GM21786 (cell line): Measurements from ENCODE around the gene ZBTB20.

Experiments
- ATAC-seq: cut with Tn5 transposase; IDR thresholded peaks from one replicate; pipeline ENCODE4 v1.9.1; 2021; ENCODE audit not compliant: unreplicated experiment

Gene ZBTB20

DNA sequence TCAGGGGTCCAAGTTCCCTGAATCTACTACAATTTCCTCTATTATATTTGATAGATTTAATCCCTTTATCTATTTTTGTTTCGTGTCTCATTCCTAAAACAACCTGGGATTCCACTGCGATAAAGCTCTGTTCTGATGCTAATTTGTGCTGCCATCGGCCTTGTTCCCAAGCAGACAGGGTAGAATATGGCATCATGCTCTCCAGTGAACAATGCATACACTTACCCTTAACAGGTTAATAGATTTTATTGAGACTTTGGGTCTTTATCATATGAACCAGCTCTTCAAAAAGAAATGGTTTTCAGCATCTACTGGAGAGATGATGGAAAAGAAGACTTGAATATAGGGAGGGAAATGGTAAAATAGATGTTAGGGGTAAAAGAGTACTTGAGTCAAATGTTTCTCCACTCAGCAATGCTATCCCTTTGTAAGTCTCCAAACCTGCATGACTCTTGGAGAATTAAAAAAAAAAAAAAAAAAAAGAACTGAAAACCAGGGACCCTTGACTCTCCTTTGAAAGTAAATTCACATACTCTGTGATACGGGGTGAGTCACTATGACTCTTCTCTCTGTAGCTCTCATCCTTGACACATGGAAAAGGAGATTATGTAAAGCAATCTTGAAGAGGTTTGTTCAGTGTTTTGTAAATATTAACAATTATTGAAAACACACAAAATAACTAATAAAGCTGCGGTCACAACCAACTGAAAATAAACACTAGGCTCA lies 268.8 kb downstream of the ZBTB20 start:
- ATAC-seq: no peak

DNA sequence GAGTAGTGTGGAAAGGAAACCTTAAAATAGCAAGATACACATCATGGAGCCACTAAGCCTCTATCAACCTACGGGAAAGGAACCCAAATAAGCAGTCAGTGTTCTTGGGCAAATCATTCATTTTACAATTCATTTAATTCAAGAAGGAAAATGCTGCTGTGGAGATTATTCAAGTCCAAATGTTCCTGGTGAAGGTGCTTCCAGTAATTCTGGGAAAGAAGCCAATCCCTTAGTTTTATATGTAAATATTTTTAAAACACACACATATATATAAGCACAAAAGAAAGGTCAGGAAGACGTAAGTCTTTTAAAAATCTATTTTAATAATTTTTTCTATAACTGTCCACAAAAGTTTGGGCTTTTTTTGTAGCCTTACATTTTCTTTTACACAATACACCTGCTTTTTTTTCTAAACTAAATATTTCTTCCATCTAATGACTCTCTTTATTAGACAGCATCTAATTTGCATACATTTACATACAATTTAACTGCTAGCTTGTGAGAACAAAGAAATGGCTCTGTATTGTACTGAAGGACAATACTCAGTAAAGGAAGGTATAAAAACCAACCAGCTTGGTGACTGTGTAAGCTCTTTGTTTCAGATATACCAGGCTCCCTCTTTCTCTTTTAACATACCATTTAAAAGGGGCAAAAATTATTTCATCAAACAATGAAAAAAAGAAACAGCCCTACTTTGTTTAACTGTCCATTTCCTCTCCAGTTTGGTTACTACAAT lies 269.5 kb downstream of the ZBTB20 start:
- no peak for ATAC-seq

DNA sequence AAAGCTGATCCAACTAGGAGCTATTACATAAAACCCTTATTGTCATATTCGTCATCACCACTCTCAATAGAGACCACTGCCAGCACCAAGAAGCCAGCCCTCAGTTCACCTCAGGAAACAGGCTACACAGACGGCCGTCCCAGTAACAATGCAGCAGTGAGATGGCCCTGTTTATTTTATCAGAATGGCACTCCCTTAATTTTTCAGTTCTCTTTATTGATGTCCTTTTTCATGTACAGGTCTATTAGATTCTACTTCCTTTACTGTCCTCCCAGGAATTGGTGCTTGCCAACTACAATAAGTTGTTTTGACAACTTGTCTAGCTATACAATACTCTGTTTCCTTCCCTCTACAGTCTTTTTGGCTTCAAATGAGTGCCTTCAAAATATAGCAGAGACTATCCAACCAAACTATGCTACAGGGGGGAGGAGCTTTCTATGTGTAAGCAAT lies 272.5 kb downstream of the ZBTB20 start:
- ATAC-seq: no peak

DNA sequence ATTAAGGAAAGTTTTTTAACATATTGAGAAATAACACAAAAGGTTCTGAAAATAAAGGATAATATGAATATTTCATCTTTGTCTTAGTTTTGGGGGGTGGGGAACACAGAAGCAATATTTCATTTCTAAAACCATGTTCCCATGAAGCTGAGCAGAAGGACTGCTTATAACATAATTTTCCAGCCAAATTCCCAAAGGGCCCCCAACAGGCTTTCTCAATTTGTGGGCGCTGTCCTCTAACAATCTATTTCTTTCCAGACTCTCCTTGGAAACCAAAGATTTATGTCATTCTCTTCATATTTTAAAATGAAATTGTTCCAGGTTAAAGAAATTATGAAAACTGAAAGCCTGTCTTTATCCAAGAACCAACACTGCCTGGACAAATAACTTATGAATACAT lies 273.5 kb downstream of the ZBTB20 start:
- no peak for ATAC-seq

DNA sequence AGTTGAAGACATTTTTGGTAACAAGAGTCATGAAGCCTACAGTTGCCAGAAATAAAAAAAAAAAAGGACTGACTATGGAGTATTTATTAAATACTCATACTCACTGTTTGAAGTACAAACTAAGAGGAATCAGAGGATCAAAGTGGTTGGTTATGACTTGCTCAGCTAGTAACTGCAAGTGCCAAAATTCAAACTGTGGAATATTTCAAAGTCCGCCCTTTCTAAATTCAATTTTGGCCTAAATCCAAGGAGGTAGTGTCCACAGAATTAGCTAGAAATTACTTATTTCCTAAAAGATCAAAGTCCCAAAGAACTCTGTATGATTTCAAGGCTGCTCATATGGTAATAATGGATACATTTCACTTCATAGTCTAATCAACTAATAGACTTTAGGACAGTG lies 274.5 kb downstream of the ZBTB20 start:
- ATAC-seq: no peak

DNA sequence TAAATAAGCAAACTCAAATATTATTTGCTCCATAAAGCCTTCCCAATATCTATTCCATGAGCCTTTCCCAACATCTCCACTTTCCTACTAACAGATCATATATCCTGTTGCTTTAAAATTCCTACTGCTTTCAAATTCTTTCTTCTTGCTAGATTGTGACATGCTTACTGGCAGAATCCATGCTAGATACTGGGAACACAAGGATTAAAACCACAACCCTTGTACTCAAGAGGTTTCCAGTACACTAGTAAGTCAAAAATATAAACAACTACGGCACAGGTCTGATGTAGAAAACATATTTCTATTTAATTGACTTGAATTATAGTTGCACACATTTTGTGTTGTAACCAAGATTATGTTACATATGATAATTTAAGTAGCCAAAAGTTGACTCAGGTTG lies 275.0 kb downstream of the ZBTB20 start:
- no peak for ATAC-seq

DNA sequence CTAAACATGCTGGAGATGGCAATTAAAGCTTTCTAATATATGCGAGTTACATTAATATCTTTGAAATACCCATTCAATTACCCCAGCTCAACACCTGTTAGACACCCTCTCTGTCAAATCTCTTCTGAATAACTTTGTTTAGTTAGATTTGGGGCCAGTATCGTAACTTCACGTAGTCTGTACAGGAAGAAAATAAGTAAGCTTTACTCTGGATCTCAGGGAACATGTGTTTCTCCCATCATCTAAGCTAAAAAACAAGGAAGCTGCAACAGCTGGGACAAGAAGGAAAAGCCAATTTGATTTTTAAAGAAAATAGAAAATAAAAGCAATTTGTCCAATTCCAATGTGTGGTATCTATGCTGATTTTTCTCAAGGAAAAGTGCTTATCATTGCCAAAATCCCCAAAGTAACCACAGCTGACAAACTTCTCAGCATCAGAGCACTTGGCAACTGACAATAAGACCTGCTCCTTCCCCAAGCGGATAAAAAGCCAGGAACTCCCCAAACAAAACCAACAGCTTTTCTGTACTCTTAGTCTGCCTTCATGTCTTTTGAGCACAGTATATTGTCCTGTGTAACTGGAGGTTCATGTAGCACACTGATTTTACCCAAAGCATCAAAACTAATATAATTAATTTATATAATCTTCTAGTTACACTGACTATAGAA lies 279.1 kb downstream of the ZBTB20 start:
- ATAC-seq: no peak

DNA sequence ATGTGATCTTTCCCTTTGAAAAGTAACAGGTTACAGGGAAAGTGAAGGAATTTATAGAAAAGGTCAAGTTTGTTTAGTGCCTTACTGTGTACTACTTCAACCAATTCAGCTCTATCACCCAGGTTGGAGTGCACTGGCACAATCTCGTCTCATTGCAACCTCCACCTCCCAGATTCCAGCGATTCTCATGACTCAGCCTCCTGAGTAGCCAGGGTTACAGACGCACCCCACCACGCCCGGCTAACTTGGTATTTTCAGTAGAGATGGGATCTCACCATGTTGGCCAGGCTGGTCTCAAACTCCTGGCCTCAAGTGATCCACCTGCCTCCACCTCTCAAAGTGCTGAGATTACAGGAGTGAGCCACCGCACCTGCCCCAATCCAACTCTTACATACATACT lies 279.7 kb downstream of the ZBTB20 start:
- no peak for ATAC-seq

DNA sequence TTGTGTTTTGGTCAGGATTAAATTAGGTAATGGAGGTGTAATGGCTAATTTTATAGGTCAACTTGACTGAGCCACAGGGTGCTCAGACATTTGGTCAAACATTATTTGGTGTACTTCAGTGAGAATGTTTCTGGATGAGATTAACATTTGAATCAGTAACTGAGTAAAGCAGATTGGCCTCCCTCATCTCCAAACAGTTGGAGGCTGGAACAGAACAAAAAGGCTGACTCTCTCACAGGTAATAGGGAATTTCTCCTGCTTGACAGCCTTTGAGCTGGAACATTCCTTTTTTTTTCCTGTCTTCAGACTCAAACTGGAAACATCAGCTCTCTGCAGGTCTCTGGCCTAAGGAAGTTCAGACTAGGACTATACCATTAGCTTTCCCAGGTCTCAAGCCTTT lies 280.7 kb downstream of the ZBTB20 start:
- no peak for ATAC-seq

DNA sequence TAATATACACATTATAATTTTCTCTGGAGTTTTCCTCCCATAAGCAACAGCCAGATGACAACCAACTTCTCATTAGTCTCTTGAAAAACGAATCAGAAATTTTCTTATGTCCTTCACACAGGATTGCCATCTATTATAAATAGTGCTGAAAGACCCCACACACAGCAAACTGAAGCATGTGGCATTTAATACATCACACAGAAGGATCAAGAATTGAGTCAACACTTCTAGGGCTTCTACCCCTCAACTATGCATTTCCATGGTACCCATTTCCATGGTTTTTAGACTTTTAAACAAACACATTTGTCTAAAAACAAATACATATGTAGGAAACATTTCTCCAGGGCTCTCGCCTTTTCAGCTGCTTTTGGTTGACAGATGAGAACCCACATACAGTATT lies 282.1 kb downstream of the ZBTB20 start:
- ATAC-seq: no peak

DNA sequence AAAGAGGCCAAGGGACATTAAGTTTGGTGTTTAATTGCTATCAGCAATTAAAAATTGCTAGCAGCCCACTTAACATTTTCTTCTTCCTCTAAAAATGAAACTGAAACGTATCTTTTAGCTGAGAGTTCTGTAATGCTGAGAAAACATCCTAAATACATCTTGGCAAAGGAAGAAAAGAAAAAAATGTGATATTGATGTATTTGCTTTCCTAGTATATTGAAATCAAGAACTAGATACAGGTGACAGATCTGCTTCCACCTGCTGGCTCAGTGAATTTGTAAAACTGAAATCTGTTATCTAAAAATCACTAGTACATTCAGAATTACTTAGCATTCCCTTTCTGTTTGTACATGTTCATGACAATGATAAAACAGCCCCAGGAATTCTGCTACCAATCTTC lies 283.2 kb downstream of the ZBTB20 start:
- ATAC-seq: no peak

DNA sequence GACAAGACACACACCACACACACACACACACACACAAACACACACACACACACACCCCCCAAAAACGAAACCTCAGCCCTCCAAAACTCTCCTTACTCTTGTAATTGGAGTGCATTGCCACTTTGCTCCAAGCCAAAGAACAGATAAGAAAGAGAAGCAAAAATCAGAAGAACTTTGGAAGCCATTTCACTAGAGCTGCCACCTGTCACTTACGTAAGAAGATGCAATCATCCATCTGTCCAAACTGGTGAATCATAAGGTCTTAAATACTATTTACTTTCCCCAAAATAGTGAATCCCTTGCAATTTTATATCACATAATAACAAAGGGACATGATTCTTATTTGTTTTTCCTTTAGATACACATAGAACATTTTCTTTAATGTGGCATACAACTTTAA lies 285.4 kb downstream of the ZBTB20 start:
- no peak for ATAC-seq

DNA sequence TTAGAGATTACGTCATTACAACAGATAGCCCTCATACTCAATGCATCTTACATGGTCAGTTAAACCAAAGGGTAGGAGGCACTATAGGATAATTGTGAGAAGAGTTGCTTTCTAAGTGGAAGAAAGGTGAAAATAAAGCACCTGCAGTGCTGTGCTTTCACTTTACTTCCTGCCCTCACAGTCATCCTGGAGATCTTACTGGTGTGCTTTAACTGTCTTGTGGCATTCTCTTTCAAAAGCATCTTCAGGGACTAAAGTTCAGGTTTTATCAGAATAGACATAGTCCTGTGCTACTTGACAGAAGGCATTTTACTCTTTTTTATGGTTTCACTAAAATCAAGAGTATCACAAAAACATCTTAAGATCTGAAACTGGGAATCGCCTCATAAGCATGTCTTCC lies 286.6 kb downstream of the ZBTB20 start:
- ATAC-seq: no peak

DNA sequence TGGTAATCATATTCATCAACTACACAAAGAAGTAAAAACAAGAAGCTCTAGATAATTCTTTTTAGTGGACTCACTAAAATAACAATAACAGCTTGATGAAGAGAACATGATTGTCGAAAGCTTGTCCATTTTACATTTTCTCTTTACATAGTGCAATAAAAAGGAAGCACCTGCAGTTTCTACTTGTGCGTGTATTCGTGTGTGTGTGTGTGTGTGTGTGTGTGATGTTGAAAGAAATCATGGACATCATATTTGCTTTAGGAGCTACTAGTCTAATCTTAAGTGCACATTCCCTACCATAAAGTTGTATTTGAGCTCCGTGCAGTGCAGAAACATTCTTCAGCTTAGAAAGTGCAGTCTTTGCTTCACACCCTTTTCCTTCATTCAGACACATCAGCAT lies 288.8 kb downstream of the ZBTB20 start:
- no peak for ATAC-seq

DNA sequence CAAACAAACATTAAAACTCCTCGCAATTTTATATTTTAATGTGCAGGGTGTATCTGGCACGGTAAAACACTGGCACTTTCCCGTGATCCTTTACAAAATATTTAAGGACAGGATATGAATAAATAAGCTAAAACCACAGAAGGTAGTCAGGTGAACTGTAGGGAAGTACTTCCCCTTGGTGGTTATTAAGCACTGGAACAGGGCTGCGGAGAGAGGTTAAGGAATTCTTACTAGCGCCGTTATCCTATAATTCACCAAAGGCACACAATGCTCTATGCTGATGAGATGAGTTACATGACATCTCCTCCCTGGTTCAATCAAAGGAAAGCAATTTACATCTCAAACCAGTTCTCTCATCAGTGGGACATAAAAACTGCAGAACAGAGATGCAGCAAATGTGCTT lies 289.8 kb downstream of the ZBTB20 start:
- ATAC-seq: no peak

DNA sequence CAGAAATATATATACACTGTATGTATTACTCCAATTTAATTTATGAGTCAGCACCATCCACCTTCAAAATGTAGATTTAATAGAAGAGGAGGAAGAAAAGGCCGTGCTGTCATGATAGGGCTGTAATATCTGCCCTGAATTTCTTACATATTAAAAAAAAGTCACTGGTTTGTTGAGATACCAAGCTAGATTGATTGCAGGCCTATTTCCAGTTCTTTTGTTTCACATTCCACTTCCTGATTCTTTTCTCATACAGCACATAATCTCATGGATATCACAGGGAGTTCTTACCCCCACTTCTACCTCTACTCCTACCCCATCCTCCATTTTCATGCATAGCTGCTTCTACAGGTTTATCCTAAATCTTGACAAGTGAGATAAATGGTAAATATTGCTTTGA lies 290.3 kb downstream of the ZBTB20 start:
- ATAC-seq: no peak

DNA sequence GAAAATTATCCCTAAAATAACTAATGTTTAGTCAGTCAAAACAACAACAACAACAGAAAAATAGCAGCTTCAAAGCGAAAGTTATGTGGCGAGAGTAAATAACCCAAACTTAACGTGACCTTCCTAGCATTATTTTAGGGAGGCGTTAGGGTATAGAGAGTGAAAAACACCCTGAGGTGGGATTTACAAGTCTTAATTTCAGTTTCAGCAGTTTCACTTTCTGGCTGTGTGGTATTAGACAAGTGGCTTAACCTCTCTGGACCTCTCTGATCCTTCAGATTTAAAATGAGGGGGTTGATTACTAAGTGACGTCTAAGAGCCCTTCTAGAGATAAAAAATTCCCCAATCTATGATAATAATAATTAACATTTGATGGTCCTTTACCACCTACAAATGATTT lies 291.2 kb downstream of the ZBTB20 start:
- peak; percentile 62 for ATAC-seq

DNA sequence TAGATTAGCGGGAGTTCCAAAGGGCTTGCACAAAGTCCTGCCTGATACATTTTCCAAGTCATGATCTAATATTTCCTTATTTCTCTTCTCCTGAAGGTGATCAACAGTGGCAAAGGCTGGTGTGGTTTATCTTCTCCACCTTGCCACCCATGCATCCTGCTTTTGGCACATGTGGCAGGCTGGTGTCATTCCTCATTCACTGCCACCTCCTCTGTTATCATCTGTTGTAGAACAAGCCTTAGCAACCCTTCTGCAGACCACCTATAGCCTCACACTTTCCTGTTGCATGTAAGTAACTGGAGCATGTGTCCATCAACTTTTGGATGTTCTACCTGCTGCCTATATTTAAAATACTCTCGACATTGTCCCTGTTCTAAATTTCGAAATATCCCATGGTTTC lies 294.1 kb downstream of the ZBTB20 start:
- no peak for ATAC-seq

DNA sequence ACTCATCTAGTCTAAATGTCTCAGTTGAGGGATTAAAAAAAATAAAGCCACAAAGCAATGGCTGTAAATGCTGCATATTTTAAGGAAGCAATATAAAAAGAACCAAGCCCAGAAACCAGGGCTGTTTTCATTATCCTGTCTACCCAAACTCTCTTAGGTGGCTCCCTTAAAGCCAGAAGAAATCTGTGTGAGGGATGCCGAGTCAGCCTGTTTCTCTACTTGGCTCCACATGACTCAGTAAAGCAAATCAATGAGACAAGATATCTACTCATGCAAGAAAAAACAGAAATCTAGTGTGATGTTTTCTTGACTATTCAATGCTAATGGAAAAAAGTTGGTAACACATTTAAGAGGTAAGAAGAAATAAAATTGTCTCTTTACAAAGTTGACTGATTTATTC lies 296.2 kb downstream of the ZBTB20 start:
- no peak for ATAC-seq

DNA sequence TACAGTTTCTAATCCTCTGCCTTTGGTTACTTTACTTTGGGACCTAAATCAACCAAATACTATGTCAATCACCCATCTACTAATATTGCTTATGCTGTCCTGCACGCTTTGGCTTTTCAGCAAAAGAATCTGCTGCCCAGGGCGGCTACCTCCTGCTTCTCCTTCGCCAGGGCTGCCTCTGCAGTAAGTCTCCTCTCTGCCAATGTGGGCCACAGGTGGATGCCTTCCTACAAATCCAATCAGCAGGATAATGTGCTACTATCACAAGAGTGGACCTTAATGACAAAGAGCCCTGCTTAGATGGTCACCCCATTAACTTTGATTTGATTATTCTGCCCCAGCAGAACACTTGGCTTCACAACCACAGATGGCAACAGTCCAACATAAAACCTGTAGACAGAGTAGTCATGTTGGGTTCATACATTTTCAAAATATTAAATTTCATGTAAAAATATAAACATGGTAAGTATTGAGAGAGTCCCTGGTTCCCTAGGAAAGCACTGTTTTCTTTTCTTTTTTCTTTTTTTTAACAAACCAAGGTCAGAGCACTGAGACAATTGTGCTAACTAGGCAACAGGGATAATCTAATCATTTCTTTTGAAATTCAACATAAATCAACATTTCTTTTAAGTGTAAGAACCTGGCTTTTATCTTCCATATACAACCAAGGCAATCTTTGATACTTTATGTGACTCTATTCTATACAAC lies 298.3 kb downstream of the ZBTB20 start:
- ATAC-seq: no peak

DNA sequence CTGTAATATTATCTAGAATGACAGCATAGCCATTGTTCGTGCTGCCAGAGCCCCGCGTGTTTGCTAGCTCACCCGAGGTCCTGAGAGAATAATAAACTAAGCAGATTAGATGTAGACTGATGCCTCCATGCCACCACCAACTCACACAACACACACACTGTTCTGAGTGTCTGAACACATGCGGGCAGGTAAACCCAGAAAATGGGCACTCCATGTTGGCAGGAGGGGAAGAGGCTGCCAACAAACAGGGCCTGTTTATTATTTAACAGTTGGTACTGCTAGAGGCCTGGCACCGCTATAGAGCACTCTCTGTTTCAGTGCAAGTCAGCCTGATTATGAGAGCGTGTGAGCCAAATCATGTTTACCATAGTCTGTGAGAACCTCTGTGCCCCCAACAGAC lies 299.0 kb downstream of the ZBTB20 start:
- ATAC-seq: no peak

DNA sequence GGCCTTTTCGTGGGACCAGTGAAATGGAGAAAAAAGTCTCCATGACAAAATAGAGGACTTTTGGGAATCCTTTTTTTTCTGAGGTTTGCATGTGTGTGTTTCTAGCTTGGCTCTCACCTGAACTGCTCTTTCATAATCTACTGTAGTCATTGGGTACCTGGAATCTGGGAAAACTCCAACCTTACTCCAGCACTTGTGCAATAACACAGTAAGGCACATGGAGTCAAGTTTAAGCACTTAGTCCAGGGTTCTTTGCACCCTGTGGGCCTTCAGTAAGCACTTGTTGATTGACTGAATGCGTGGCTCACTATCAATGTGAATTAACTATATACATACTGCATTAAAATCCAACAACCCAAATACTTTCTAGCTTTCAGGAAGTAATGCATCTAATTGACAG lies 299.5 kb downstream of the ZBTB20 start:
- ATAC-seq: no peak
